Stimulated activated CD4-positive, alpha-beta T cell treated with anti-CD3 and anti-CD28 coated beads, Interleukin-4, amount 100 ng/mL, for 4 hours (primary cell): Measurements from ENCODE around the gene BANP.
"Not testable (repeated sequence)": the region's sequence is repeated elsewhere in the genome, so short reads cannot be mapped to it uniquely, and the experiment has no call there.

Source experiments
- DNase-seq, 2 experiments: peaks; one replicate each; pipeline ENCODE4 v3.0.0-alpha.2; 2020

Gene BANP

GRCh38 chr16:88105574-88106140, 154.4 kb downstream of the BANP start:
- DNase-seq = not testable (repeated sequence)

GRCh38 chr16:88106566-88106965, 155.3 kb downstream of the BANP start:
- DNase-seq = not testable (repeated sequence)

DNA sequence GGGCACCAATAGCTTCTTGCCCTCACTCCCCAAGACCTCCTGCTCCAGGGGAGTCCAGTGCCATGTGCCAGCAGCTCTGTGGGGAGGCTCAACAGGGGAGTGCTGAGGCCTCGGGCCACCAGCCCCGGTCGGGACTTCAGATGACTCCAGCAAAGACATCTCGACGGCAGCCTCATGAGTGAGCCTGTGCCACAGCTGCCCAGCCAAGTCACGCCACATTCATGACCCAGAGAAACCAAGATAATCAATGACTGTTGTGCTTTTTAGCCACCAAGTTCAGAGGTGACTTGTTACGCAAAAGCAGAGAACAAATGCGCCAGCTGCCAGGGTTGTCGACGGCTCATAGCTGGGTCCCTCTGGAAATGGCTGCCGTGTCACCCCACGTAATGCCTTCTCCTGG, 157.5 kb downstream of the BANP start:
- DNase-seq = no peak

DNA sequence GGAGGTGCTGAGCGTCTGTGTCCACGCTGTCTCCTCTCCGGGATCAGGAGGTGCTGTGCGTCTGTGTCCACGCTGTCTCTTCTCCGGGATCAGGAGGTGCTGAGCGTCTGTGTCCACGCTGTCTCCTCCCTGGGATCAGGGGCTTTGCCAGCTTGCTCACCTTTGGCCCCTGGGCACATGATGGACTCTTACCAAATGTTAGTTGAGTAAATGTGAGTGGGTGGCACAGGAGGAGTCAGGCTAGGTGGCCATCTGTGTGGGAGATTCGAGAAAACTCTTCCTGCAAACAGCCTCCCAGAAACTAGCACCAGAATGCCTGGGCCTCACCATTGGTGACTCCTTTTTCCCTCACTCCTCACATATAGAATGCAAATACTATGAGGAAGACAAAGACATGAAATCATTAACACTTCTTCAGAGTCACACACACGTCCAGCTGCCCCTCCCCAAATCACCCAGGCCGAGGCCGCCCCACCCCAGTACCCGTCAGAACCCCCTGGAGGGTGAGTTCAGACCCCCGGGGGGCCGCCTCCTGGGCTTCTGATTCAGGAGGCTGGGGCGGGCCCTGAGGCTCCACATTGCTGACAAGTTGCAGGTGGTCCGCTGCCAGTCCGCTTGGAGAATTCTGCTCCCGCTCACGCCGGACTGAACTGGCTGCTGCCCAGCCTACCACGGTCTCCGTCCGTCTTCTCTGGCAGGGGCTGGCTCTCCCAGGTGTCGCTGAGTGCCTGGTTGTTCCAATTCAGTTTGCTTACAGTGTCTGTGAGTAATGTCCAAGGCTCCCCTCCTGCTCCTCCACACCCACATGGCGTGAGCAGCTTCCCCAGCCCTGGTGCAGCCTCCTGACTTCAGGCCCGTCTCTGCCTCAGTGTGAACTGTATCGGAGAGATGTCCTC, 158.7 kb downstream of the BANP start:
- DNase-seq = not testable (repeated sequence)

DNA sequence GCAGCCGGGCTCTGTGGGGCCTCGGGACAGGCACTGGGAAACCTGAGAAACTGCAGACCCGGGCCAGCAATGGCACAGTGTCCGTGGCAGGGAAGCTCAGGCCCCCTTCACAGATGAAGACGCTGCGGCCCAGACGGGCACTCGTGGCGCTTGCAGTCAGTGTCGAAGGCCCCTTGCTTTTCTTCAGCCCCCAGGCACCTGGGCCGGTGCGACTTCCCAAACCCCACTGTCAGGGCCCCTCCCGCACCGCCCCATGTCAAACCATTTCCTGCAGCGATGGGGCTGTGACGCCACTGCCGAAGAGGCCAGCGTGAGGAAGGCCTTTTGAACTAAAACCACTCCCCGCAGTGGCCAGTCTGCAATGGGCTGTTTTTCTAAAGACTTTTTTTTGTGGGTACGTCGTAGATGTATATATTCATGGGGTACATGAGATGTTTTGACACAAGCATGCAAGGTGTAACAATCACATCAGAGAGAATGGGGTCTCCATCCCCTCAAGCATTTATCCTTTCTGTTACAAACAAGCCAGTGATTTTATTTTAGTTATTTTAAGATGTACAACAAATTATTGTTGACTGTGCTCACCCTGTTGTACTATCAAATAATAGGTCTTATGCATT, 159.8 kb downstream of the BANP start:
- DNase-seq = not testable (repeated sequence)

- not testable (repeated sequence) for DNase-seq
Measured at GRCh38 chr16:88111976-88112375, 160.7 kb downstream of the BANP start.

DNA sequence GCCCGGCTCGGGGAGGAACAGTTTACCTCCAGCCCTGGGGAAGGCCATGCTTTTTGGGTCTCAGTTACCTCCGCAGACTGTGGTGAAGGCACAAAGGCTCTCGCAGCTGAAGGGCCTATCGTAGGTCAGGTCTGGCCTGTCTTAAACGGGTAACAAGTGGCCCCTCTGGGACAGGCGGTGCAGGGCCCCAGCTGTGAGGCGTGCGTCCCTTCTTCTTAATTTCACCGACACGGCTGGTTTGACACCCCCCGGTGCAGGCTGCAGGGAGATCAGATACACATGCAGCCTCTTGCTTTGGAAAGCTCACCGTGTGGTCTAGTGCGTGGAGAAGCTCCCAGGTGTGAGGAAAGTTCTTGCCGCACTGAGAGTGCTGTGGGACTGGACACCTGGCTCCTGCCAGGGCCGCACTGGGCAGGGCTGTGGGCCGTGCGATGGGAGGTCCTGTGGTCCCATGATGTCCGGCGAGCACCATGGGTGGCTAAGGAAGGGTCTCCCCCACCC, 162.4 kb downstream of the BANP start:
- DNase-seq = no peak

DNA sequence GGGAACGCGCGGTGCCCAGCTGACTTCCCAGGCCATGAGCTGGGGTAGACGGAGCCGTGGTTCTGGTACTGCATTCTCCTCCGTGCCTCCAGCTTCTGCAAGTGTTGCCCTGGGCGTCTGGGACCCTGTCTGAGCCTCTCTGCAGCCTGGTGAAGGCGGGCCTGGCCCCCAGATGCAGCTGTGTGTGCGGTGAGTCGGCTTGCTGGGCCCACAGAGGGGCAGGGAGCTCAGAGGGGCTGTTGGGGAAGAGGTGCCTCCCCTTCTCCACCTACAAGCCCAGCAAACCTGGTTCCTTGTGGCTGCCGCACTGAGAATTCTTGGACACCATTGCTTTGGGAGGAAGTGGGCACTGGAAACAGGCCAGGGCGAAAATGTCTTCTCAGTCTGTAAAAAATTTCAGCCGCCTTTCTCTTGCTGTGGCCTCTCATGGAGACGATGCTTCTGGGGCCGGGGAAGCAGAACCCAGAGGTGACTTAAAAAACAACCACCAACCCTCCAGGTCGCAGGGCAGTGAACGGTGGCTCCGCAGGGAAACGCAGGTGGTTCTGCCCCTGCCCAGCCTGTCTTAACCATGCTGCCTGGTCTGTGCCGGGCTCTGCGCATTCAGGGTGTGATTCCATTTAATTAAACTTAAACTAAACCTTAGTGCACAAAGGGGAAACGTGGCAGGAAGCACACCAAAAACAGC, 163.5 kb downstream of the BANP start:
- not testable (repeated sequence) for DNase-seq

DNA sequence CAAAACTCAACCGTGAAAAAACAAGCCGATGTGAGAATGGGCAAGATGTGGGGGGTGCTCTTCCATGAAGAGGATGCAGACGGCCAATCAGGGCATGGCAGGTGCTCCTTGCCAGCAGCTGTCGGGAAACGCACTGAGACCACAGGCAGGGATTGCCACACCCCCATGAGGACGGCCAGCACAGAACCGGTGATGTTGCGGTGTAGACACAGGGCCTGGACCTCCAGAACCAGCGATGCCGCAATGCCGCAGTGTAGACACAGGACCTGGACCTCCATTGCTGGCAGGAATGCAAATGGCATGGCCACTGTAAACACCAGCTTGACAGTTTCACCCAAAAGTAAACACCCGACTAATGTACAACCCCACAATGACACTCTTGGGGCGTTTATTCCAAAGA, 164.9 kb downstream of the BANP start:
- no peak for DNase-seq

DNA sequence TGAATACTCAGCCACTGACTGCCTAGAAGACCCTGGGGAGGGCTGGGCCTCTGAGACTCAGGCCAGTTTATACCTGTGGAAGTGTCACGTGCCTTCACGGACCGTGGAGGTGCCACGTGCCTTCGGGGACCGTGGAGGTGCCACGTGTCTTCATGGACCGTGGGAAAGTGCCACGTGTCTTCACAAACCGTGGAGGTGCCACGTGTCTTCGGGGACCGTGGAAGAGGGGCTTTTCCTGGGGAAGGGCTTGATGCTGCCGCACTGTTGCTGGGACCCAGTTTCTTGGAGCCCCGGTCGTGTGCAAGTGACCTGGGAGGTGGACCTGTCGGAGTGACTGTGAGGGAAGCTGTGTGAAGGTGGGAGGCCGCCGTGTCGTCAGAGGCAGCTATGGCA, 166.2 kb downstream of the BANP start:
- DNase-seq = no peak

- no peak for DNase-seq
Measured at GRCh38 chr16:88118376-88118775, 167.1 kb downstream of the BANP start.

DNA sequence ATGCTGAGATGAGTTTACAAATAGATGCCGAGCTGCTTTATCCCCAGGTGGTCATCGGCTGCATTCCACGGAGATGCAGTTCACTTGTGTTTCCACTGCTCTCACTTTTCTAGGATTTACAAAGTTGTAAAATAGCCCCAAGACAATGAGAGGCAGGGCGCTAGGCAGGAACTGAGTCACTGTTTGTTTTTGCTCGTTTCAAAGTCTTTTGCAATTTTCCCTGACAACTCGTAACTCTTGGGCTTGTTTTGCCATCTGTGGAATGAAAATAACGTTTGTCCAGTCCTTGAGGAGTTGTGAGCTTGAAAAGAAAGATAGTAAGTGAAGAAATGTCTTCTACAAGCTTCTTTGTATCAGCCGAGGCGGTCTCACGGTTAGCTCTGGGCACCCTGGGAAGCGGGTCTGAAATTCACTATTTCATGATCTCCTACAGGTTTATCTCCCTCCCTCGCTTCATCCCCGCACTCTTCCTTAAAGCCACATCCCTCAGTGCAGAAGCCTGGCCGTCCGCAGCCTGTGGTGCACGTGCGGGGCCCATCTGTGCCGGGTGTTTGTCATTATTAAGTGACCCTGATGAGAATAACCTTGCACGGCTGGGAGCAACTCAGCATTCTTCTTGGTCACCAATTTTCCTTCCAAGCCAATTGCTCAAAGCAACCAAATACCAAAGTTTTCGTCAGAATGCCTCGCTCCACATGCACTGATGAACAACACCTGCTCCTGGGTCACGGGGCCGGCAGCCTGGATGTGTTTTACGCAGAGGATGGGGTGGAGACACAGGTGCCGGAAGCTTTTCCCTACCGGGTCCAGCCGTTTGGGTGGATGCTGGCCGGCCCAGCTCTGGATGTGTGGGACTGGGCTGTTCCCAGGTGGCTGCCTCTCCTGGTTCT, 167.9 kb downstream of the BANP start:
- not testable (repeated sequence) for DNase-seq

- DNase-seq = not testable (repeated sequence)
Measured at GRCh38 chr16:88119881-88120751, 168.9 kb downstream of the BANP start.

GRCh38 chr16:88120812-88121211, 169.6 kb downstream of the BANP start:
- DNase-seq = no peak

- not testable (repeated sequence) for DNase-seq
Measured at GRCh38 chr16:88121391-88121790, 170.2 kb downstream of the BANP start.

DNA sequence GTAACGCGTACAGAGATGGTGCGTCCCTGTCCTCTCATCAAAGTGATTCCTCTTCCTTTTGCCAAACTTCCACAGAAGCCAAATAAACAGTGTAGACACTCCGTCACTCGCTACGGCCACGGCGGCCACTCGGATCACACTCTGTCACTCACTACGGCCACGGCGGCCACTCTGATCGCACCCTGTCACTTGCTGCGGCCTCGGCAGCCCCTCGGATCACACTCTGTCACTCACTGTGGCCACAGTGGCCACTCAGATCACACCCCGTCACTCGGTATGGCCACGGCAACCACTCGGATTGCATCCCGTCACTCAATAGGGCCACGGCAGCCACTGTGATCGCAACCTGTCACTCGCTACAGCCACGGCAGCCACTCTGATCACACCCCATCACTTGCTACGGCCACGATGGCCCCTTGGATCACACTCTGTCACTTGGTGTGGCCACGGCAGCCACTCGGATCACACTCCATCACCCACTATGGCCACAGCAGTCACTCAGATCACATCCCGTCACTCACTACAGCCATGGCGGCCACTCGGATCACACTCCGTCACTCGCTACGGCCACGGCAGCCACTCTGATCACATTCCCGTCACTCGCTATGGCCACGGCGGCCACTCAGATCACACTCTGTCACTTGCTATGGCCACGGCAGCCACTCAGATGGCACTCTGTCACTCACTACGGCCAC, 170.8 kb downstream of the BANP start:
- DNase-seq = no peak
